Aorta (tissue), 5 donors: Measurements from ENCODE around the gene TSC22D1. TPM values are rescaled to one million over a fixed set of nuclear protein-coding genes. Genes with fewer than 3 reads are reported as not detected.

ENCODE experiments used
- ATAC-seq: fragments of 200-7000 bp; cut with Tn5 transposase; one replicate; pipeline ENCODE4 v1.9.1; 2022; ENCODE audit warnings: moderate library complexity; ENCODE audit not compliant: low FRiP score
- DNase-seq, 2 donors: peaks; one replicate each; pipeline ENCODE4 v3.0.0-alpha.2; 2020
- H3K27ac ChIP-seq, 2 donors: one replicate each; pipeline ENCODE4 v1.5.1; 2013; ENCODE audit warnings: low read length in 2 of 2, mild to moderate bottlenecking in 2 of 2, moderate library complexity in 2 of 2, control low read depth in 1 of 2, inconsistent platforms in 1 of 2, low read depth in 1 of 2
- H3K27me3 ChIP-seq, 2 donors: one replicate each; pipeline ENCODE4 v1.6.1; 2013; ENCODE audit warnings: control low read depth in 1 of 2, low read length in 1 of 2, mild to moderate bottlenecking in 1 of 2, moderate library complexity in 1 of 2; ENCODE audit not compliant: insufficient read depth in 2 of 2, control insufficient read depth in 1 of 2
- H3K36me3 ChIP-seq, 2 donors: one replicate each; pipeline ENCODE4 v1.6.1; 2013; ENCODE audit warnings: control low read depth in 1 of 2, low read length in 1 of 2, mild to moderate bottlenecking in 1 of 2; ENCODE audit not compliant: insufficient read depth in 2 of 2, control insufficient read depth in 1 of 2
- H3K4me1 ChIP-seq, 2 donors: one replicate each; pipeline ENCODE4 v1.6.1; 2013; ENCODE audit warnings: low read length in 2 of 2, control low read depth in 1 of 2, mild to moderate bottlenecking in 1 of 2, moderate library complexity in 1 of 2; ENCODE audit not compliant: insufficient read depth in 2 of 2, control insufficient read depth in 1 of 2
- H3K4me3 ChIP-seq, 2 donors: one replicate each; pipeline ENCODE4 v1.5.1; 2013; ENCODE audit warnings: low read length in 2 of 2, control low read depth in 1 of 2, mild to moderate bottlenecking in 1 of 2
- H3K9me3 ChIP-seq: one replicate; pipeline ENCODE4 v1.6.1; 2013; ENCODE audit warnings: mild to moderate bottlenecking, low read length; ENCODE audit not compliant: control insufficient read depth
- WGBS, 2 donors: extraction: QIAGEN DNeasy Blood & Tissue Kit; methylation state at CpG; one replicate each; pipeline ENCODE4 v1.1.7; 2013; 5-methylcytosine and 5-hydroxymethylcytosine counted together
- intact Hi-C, 2 donors: fragments of 100-400 bp; cut with DNase I; formaldehyde crosslinking; loops; one replicate each; pipeline versions ENCODE4 v1.14.2 to v1.15.0; 2022
- polyA plus RNA-seq, 2 donors: library from polyadenylated mRNA; stranded (reverse); fragments of 200-250 nt; gene quantifications; one replicate each; pipeline ENCODE4 v1.2.3, GENCODE V29; 2013
- total RNA-seq, 2 donors: library from RNA; stranded (reverse); fragmentation: NEBNext Ultra II Directional; extraction: Animal tissue kit (Norgen Biotek cat#: 25700); gene quantifications; one replicate each; pipeline ENCODE4 v1.2.1, GENCODE V29; 2021
- donor health status: healthy with polysubstance abuse.
- donor health status: Bipolar disorder and iron deficiency.
- donor health status: DM: no; HTN: no; CAD: no.
- donor health status: DM: no; HTN: no; CAD: no.
- donor health status: DM: yes; HTN: yes; CAD: no.

TSC22D1 gene
- total and polyA plus RNA-seq, 4 donors = 71.6 to 239 (median 132) TPM

DNA sequence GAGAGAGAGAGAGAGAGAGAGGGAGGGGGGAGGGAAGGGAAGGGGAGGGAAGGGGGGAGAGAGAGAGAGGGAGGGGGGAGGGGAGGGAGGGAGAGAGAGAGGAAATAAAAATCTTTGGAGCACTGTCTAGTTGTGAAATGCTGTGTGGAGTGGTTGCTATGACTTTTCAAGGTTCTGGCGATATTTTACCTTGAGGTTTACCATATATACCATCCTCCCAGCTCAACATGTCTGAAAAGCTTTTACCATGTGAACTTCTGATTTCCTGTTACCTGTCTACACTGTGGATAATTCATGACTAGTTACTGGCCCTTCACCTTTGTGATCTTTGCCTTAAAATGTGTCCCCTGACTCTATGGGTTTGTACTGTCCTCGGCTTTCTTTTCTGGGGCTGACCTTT lies 164.3 kb downstream of the TSC22D1 start:
- Histone ChIP-seq H3K27me3 (no peaks in the 10 kb centered on the region), H3K9me3 (no peaks in the 10 kb centered on the region), H3K4me1 (no peaks in the 10 kb centered on the region), H3K36me3 (no peaks in the 10 kb centered on the region), H3K27ac (no peak overlapping the region), H3K4me3 (no peak overlapping the region)
- WGBS, 2 donors = 93 to 98% methylated on average over 2 of the region's 2 CpGs
- intact Hi-C loops = no loop called here
- ATAC-seq = no peak
- DNase-seq = no peak

DNA sequence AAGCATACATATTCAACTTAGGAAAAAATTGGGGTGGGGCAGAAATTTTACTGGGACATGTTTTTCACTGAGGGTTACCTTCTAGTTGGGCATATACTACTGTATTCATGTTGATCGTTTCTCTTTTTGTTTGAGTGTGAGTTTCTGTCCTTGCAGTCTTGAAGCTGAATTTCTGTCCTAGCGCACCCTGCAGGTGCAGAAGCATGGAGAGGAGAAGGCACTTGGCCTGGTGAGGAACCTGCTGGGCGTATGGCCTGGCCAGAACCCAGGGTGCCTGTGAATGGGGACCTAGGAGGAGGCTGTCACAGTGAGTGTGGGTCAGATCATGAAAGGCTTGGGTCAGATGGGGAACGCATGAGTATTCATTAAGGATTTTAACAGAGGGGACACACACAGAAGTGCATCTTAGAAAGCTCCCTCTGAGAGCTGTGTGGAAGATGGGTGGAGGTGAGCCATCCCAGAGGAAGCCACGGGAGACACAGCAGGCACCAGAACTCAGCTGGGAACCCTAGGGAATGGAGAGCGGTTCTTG lies 165.7 kb downstream of the TSC22D1 start:
- Histone ChIP-seq H3K9me3 (no peaks in the 10 kb centered on the region), H3K4me3 (no peak overlapping the region), H3K27me3 (no peaks in the 10 kb centered on the region), H3K36me3 (no peaks in the 10 kb centered on the region), H3K27ac (no peak overlapping the region), H3K4me1 (no peaks in the 10 kb centered on the region)
- WGBS, 2 donors = 79 to 89% methylated on average over 6 of the region's 6 CpGs
- DNase-seq (peak in 1 of 2 donors; percentile 25), ATAC-seq (no peak)
- intact Hi-C loops = no loop called here

DNA sequence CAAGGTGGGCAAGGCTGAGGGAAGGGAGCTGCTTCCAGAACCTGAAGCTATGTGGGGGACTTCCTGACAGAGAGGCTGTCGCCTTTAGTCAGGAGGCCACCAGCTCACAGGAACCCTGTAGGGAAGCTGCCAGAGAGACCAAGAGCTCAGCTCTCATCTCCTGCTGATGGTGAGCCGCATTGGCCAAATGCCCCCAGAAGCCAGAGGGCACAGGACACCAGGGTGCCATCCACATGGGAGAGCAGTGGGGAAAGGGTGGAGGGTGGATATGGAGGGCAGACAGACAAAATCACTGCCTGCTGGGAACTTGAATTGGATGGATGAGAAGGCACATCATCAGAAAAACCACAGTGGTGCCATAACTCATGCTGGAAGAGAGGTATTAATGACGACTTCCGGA lies 166.5 kb downstream of the TSC22D1 start:
- intact Hi-C loops = no loop called here
- Histone ChIP-seq H3K4me1 (no peaks in the 10 kb centered on the region), H3K36me3 (no peaks in the 10 kb centered on the region), H3K9me3 (no peaks in the 10 kb centered on the region), H3K4me3 (no peak overlapping the region), H3K27me3 (no peaks in the 10 kb centered on the region), H3K27ac (no peak overlapping the region)
- WGBS, 2 donors = 87 to 90% methylated on average over 4 of the region's 4 CpGs
- ATAC-seq (no peak), DNase-seq (no peak)

DNA sequence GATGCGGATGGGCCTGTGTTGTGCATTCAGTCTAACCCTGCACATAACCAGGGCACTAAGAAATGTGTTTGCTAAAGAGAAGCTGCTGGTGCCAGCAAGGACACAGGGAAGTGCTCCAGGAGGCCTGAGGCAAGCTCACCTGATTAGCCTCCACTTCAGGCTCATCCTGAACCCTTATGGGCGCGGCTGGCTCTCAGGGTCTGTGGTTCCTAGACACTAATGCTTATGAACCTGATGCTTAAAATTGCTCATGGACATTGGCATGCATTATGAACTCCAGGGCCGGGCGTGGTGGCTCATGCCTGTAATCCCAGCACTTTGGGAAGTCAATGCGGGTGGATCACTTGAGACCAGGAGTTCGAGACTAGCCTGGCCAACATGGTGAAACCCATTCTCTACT lies 168.2 kb downstream of the TSC22D1 start:
- Histone ChIP-seq H3K27me3 (no peaks in the 10 kb centered on the region), H3K36me3 (no peaks in the 10 kb centered on the region), H3K9me3 (no peaks in the 10 kb centered on the region), H3K4me1 (no peaks in the 10 kb centered on the region), H3K27ac (no peak overlapping the region), H3K4me3 (no peak overlapping the region)
- intact Hi-C loops = no loop called here
- DNase-seq (peak in 1 of 2 donors; percentile 52), ATAC-seq (no peak)
- WGBS, 2 donors = 98% methylated on average over 7 of the region's 7 CpGs

DNA sequence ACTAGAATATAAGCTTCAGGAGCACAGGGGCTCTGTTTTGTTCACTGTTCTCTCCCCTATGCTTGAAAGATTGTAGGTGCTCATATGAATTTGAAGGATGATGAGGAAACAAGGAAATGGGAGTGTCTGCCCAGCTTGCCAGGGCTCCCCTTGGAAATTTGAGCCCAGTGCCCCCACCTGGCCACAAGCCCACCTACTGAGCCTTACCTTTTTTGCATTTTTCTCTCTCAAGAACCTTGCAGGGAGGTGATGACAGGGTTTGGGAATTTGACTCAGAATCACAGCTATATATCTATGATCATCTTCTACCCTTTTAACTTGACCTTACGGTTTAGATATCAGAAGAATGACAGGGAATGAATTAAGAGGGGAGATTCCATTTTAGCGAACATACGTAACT lies 168.8 kb downstream of the TSC22D1 start:
- Histone ChIP-seq H3K4me1 (no peaks in the 10 kb centered on the region), H3K36me3 (no peaks in the 10 kb centered on the region), H3K9me3 (no peaks in the 10 kb centered on the region), H3K4me3 (no peak overlapping the region), H3K27ac (no peak overlapping the region), H3K27me3 (no peaks in the 10 kb centered on the region)
- WGBS, 2 donors = 77 to 96% methylated on average over 3 of the region's 3 CpGs
- ATAC-seq = no peak
- intact Hi-C loops = no loop called here
- no peak for DNase-seq

DNA sequence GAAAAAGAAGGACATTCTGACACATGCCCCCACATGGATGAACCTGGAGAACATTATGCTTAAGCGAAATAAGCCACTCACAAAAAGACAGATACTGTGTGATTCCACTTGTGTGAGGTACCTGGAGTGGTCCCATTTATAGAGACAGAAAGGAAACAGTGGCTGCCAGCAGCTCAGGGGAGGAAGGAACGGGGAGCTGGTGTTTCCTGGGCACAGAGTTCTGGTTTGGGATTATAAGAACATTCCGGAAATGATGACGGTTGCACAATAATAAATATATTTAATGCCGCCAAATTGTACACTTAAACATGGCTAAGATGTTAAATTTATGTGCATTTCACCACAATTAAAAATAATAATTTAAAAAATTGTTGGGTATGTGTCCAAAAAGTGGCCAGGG lies 169.5 kb downstream of the TSC22D1 start:
- 93% methylated on average over 5 of the region's 5 CpGs for WGBS, 2 donors
- no peak for ATAC-seq
- no peaks in the 10 kb centered on the region for H3K27me3 ChIP-seq
- no peaks in the 10 kb centered on the region for H3K4me1 ChIP-seq
- intact Hi-C loops = no loop called here
- DNase-seq = no peak
- no peak overlapping the region for H3K27ac ChIP-seq
- no peaks in the 10 kb centered on the region for H3K9me3 ChIP-seq
- H3K36me3 ChIP-seq = no peaks in the 10 kb centered on the region
- no peak overlapping the region for H3K4me3 ChIP-seq

DNA sequence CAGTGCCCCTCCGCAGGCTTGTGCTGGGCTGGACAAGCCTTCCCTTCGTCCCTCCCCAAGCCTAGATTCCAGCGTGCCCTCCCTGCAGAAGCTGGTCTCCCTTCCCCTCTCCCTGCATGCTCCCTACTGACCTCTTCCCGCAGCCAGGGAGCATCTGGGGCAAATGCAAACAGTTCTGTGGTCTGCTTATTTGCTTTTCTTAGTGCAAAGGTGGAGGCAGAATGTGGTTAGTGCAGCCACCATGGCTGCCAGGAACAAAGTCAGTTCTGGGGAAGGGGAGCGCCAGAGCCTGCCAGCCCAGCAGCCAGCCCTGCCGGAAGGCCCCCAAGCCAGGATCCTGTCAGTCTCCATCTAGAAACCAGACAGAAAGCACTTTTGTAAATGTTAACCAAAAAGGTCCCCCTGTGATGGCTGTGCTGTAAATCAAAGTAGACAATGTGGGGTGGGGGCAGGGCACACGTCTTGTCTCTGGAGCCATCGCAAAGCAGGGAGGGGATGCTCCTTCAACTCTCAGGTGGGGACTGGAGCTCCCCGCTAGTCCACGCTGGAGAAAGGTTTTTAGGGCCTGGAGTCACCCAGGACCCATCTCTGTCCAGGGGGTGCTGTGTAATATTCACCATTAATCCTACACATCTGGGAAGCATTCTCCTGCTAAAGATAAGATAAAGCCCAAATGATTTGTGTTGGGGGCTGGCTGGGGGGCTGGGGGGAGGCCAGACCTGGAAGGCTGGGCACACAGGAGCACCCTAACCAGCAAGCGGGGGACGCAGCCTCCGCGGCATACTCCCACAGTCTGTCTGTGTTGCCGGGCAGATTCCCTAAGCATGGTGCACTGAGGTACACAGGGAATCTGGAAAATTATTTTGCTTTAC lies 171.6 kb downstream of the TSC22D1 start:
- Histone ChIP-seq H3K27me3 (no peaks in the 10 kb centered on the region), H3K4me3 (no peak overlapping the region), H3K27ac (no peak overlapping the region), H3K9me3 (no peaks in the 10 kb centered on the region), H3K36me3 (no peaks in the 10 kb centered on the region), H3K4me1 (no peaks in the 10 kb centered on the region)
- intact Hi-C loops = no loop called here
- ATAC-seq (no peak), DNase-seq (peak in 1 of 2 donors; percentile 57)
- WGBS, 2 donors = 66 to 68% methylated on average over 15 of the region's 15 CpGs

DNA sequence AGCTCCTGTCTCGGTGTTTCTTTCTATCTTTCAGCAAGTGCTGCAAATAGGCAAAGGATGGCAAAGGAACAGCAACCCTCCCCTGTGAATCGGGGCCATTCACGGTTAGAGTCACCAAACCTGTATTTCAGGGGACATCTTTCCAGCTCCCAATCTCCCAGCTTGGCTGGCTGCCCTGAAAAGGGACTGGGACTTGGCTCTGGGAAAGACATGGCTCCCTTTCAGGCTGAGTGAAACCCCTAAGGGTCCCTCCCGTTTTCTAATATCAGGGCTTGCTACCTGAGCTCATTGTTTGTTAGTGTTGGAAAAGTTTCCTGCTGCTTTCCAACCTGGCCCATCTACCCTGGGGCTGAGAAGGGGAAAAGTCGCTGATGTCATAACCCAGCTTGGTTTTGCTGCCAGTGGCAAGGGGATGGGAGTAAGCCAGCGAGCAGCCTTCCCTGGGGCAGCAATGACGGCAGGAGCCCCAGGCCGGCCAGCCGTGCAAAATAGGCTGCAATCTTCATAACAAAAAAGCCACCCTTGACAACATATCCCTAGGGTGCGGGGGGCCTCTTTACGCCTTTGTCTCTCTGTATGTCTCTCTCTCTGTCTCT lies 172.6 kb downstream of the TSC22D1 start:
- Histone ChIP-seq H3K4me1 (no peaks in the 10 kb centered on the region), H3K9me3 (no peaks in the 10 kb centered on the region), H3K4me3 (no peak overlapping the region), H3K36me3 (no peaks in the 10 kb centered on the region), H3K27ac (no peak overlapping the region), H3K27me3 (no peaks in the 10 kb centered on the region)
- DNase-seq = peak in 1 of 2 donors; percentile 66
- WGBS, 2 donors = 27 to 32% methylated on average over 11 of the region's 11 CpGs
- no peak for ATAC-seq
- intact Hi-C loops = no loop called here
